OCI-LY1 (cell line): Measurements from ENCODE around the gene MICU1.

Source experiments
- EZH2 ChIP-seq: fragments of 200-600 bp; sonication (generic), shearing (Covaris generic); IDR thresholded peaks from 2 replicates; pipeline ENCODE4 v1.8.0; 2017; ENCODE audit warnings: borderline replicate concordance, mixed run types, mild to moderate bottlenecking, antibody characterized with exemption, low read length, moderate library complexity, mixed read lengths
- TF ChIP-seq, protein P1 (sequence below): fragments of 200-600 bp; sonication (generic), shearing (Covaris generic); IDR thresholded peaks from 2 replicates; pipeline ENCODE4 v1.5.1; 2017; ENCODE audit warnings: mild to moderate bottlenecking, antibody characterized with exemption, low read length, moderate library complexity, mixed read lengths

DNA sequence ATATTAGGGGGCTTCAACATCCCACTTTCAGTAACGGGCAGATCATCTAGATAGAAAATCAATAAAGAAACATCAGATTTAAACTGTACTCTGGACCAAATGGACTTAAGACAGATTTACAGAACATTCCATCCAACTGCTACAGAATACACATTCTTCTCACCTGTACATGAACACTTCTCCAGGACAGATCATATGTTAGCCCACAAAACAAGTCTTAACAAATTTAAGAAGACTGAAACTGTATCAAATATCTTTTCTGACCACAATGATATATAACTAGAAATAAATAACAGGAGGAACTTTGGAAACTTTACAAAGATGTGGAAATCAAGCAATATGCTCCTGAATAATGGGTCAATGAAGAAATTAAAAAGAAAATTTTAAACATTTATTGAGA, 86.7 kb downstream of the MICU1 start:
- TF ChIP-seq, protein P1, sequence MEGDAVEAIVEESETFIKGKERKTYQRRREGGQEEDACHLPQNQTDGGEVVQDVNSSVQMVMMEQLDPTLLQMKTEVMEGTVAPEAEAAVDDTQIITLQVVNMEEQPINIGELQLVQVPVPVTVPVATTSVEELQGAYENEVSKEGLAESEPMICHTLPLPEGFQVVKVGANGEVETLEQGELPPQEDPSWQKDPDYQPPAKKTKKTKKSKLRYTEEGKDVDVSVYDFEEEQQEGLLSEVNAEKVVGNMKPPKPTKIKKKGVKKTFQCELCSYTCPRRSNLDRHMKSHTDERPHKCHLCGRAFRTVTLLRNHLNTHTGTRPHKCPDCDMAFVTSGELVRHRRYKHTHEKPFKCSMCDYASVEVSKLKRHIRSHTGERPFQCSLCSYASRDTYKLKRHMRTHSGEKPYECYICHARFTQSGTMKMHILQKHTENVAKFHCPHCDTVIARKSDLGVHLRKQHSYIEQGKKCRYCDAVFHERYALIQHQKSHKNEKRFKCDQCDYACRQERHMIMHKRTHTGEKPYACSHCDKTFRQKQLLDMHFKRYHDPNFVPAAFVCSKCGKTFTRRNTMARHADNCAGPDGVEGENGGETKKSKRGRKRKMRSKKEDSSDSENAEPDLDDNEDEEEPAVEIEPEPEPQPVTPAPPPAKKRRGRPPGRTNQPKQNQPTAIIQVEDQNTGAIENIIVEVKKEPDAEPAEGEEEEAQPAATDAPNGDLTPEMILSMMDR = no peak
- TF ChIP-seq EZH2 = no peak
